ENCODE results near the gene NUP210L. TPM values are rescaled to one million over a fixed set of nuclear protein-coding genes. Genes with fewer than 3 reads are reported as not detected.
A peak's percentile ranks its signal among the peaks of the same experiment; 100 is the strongest.
"Not testable (repeated sequence)": the region's sequence is repeated elsewhere in the genome, so short reads cannot be mapped to it uniquely, and the experiment has no call there.

The NUP210L gene
- total RNA-seq, 1 donor from 2014 or later: under 0.01 TPM

DNA sequence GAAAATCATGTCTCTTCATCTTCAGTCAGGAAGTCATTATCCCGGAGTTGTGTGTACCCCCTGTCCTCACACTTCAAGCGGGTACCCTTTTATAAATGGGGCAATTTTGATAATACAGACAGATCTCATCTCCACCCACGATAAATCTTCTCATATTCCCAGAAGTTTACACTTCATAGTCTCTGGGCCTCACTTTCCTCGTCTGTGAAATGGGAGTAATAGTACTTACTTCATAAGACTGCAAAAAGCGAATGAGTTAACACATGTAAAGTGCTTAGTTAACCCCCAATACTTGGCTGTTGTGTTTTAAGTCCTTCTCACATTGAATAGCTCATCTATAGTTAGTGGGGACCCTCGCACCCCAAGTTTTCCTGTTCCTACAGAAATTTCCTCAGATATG is 820 bp downstream of the NUP210L start:
- no peaks in the 10 kb centered on the region for H3K27me3 ChIP-seq (ENCODE audit: control insufficient read depth in 3 of 3, insufficient read depth in 3 of 3, low read length in 3 of 3)
- no peak overlapping the region for H3K9ac ChIP-seq (ENCODE audit: low read depth in 1 of 3, low read length in 3 of 3)
- H3K27ac ChIP-seq (ENCODE audit: low read depth, low read length): peak overlapping the region; percentile 80
- H3K4me3 ChIP-seq (ENCODE audit: low read length in 3 of 3): no peak overlapping the region
- peaks cover 4 to 9% (median 8%) of the 10 kb centered on the region in 3 donors for H3K4me1 ChIP-seq (ENCODE audit: control insufficient read depth in 3 of 3, insufficient read depth in 3 of 3, low read length in 3 of 3)
- H3K36me3 ChIP-seq (ENCODE audit: control insufficient read depth in 3 of 3, insufficient read depth in 3 of 3, low read length in 3 of 3): peaks cover 0 to 14% (median 0%) of the 10 kb centered on the region in 3 donors
- H3K9me3 ChIP-seq (ENCODE audit: control insufficient read depth in 3 of 3, low read length in 3 of 3): no peaks in the 10 kb centered on the region

DNA sequence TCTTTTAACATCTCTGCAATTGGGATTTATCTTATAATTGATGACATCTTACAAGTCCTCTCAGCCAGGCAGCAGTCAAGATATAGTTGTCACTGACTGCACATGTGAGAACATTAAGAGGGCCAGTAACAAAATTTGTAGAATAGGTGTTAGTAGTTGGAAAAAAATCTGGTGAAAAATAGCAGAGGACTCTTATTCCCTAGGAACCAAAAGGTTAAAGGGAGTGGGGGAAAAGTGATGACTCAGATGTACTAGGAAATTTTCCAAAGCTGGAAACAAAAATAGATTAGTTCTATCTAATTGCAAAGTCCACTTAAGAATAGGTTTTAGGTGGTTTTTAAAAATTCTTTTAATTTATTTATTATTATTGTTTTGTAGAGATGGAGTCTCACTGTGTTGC is 3.6 kb downstream of the NUP210L start:
- Histone ChIP-seq H3K9ac (ENCODE audit: low read depth in 1 of 3, low read length in 3 of 3) (no peak overlapping the region), H3K27ac (ENCODE audit: low read depth, low read length) (no peak overlapping the region), H3K4me1 (ENCODE audit: control insufficient read depth in 3 of 3, insufficient read depth in 3 of 3, low read length in 3 of 3) (peaks cover 4 to 9% (median 8%) of the 10 kb centered on the region in 3 donors), H3K27me3 (ENCODE audit: control insufficient read depth in 3 of 3, insufficient read depth in 3 of 3, low read length in 3 of 3) (no peaks in the 10 kb centered on the region), H3K36me3 (ENCODE audit: control insufficient read depth in 3 of 3, insufficient read depth in 3 of 3, low read length in 3 of 3) (peaks cover 0 to 2% (median 0%) of the 10 kb centered on the region in 3 donors), H3K9me3 (ENCODE audit: control insufficient read depth in 3 of 3, low read length in 3 of 3) (no peaks in the 10 kb centered on the region), H3K4me3 (ENCODE audit: low read length in 3 of 3) (no peak overlapping the region)

DNA sequence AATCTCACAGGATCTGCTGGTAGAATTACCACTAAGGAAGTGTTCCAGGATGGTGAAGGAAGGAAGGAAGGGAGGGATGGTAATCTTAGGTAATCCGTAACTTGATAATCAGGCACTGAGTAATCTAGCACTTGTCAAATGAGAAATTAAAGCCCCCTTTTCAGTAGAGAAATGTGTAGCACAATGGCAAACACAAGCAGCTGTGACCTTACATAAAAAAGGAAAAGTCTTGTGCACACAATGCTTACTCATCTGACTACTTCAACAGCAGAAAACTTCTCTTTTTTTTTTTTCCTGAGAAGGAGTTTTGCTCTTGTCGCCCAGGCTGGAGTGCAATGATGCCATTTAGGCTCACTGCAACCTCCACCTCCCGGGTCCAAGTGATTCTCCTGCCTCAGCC is 6.1 kb downstream of the NUP210L start:
- Histone ChIP-seq H3K36me3 (ENCODE audit: control insufficient read depth in 3 of 3, insufficient read depth in 3 of 3, low read length in 3 of 3) (no peaks in the 10 kb centered on the region), H3K27ac (ENCODE audit: low read depth, low read length) (no peak overlapping the region), H3K4me3 (ENCODE audit: low read length in 3 of 3) (no peak overlapping the region), H3K9ac (ENCODE audit: low read depth in 1 of 3, low read length in 3 of 3) (no peak overlapping the region), H3K9me3 (ENCODE audit: control insufficient read depth in 3 of 3, low read length in 3 of 3) (no peaks in the 10 kb centered on the region), H3K4me1 (ENCODE audit: control insufficient read depth in 3 of 3, insufficient read depth in 3 of 3, low read length in 3 of 3) (no peaks in the 10 kb centered on the region), H3K27me3 (ENCODE audit: control insufficient read depth in 3 of 3, insufficient read depth in 3 of 3, low read length in 3 of 3) (no peaks in the 10 kb centered on the region)

DNA sequence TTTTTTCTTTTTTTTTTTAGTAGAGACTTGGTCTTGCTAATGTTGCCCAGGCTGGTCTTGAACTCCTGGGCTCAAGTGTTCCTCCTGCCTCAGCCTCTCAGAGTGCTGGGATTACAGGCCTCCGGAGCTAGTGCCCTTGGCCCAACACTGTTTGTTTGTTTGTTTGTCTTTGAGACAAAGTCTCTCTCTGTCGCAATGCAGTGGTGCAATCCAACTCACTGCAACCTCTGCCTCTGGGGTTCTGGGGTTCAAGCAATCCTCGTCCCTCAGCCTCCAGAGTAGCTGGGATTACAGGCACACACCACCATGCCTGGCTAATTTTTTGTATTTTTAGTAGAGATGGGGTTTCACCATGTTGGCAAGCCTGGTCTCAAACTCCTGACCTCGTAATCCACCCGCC is 7.4 kb downstream of the NUP210L start:
- not testable (repeated sequence) for H3K36me3 ChIP-seq (ENCODE audit: control insufficient read depth in 3 of 3, insufficient read depth in 3 of 3, low read length in 3 of 3); H3K4me1 ChIP-seq (ENCODE audit: control insufficient read depth in 3 of 3, insufficient read depth in 3 of 3, low read length in 3 of 3); H3K27me3 ChIP-seq (ENCODE audit: control insufficient read depth in 3 of 3, insufficient read depth in 3 of 3, low read length in 3 of 3); H3K27ac ChIP-seq (ENCODE audit: low read depth, low read length); H3K4me3 ChIP-seq (ENCODE audit: low read length in 3 of 3); H3K9ac ChIP-seq (ENCODE audit: low read depth in 1 of 3, low read length in 3 of 3); H3K9me3 ChIP-seq (ENCODE audit: control insufficient read depth in 3 of 3, low read length in 3 of 3)

DNA sequence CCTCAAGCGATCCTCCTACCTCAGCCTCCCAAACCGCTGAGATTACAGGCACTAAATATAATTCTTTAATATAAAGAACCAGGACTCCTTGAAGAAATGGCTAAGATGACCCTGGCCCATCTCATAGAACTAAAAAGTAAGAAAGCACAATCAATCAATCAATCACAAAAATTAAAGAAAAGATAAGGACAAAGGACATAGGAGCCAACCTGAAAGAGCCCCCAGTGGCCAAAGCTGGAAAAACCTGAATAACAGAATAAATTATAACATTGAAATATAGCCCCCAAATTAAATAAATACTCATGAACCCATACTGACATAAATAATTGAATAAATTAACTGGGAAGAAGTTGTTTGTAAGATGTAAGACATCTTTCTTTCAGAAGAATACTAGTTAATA is 8.9 kb downstream of the NUP210L start:
- H3K27me3 ChIP-seq (ENCODE audit: control insufficient read depth in 3 of 3, insufficient read depth in 3 of 3, low read length in 3 of 3): no peaks in the 10 kb centered on the region
- H3K9me3 ChIP-seq (ENCODE audit: control insufficient read depth in 3 of 3, low read length in 3 of 3): no peaks in the 10 kb centered on the region
- H3K4me1 ChIP-seq (ENCODE audit: control insufficient read depth in 3 of 3, insufficient read depth in 3 of 3, low read length in 3 of 3): peaks cover 0 to 4% (median 0%) of the 10 kb centered on the region in 3 donors
- H3K9ac ChIP-seq (ENCODE audit: low read depth in 1 of 3, low read length in 3 of 3): no peak overlapping the region
- H3K27ac ChIP-seq (ENCODE audit: low read depth, low read length): no peak overlapping the region
- no peak overlapping the region for H3K4me3 ChIP-seq (ENCODE audit: low read length in 3 of 3)
- no peaks in the 10 kb centered on the region for H3K36me3 ChIP-seq (ENCODE audit: control insufficient read depth in 3 of 3, insufficient read depth in 3 of 3, low read length in 3 of 3)

DNA sequence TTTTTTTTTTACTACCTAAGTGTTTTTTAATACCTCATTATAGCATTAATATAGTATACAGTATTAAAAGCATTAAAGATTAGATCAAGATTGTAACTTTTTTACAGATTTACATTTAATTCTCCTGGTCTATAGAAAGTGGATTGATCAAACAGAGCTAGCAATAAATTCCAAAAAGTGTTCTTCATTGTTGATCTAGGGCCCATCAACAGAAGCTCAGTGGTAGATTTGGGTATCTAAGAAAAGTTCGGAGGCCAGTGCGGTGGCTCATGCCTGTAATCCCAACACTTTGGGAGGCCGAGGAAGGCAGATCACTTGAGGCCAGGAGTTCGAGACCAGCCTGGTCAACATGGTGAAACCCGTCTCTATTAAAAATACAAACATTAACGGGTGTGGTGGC is 12.5 kb downstream of the NUP210L start:
- Histone ChIP-seq H3K4me1 (ENCODE audit: control insufficient read depth in 3 of 3, insufficient read depth in 3 of 3, low read length in 3 of 3) (peaks cover 0 to 5% (median 2%) of the 10 kb centered on the region in 3 donors), H3K27me3 (ENCODE audit: control insufficient read depth in 3 of 3, insufficient read depth in 3 of 3, low read length in 3 of 3) (no peaks in the 10 kb centered on the region), H3K9ac (ENCODE audit: low read depth in 1 of 3, low read length in 3 of 3) (no peak overlapping the region), H3K9me3 (ENCODE audit: control insufficient read depth in 3 of 3, low read length in 3 of 3) (no peaks in the 10 kb centered on the region), H3K27ac (ENCODE audit: low read depth, low read length) (no peak overlapping the region), H3K36me3 (ENCODE audit: control insufficient read depth in 3 of 3, insufficient read depth in 3 of 3, low read length in 3 of 3) (no peaks in the 10 kb centered on the region), H3K4me3 (ENCODE audit: low read length in 3 of 3) (no peak overlapping the region)

DNA sequence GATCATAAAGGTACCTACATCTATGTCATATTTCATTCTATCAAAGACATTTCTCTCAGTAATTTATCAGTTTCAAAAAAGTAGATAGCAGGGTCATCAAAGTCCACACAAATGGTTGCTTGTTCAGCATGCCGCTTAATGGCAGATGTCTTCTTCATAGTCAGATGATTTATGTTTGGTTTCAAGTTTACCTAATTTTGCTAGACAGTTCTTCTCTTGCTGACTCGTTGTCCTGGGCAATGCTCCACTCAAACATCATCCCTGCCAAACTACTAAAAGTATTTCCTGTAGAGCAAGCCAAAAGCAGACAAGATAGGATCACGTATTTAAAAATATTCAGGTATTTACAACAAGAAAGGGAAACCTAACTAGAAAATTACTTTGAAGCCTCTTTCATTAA is 13.6 kb downstream of the NUP210L start:
- H3K27me3 ChIP-seq (ENCODE audit: control insufficient read depth in 3 of 3, insufficient read depth in 3 of 3, low read length in 3 of 3): no peaks in the 10 kb centered on the region
- no peaks in the 10 kb centered on the region for H3K9me3 ChIP-seq (ENCODE audit: control insufficient read depth in 3 of 3, low read length in 3 of 3)
- peak overlapping the region in 1 of 3 donors; percentile 9 for H3K4me3 ChIP-seq (ENCODE audit: low read length in 3 of 3)
- H3K27ac ChIP-seq (ENCODE audit: low read depth, low read length): no peak overlapping the region
- H3K4me1 ChIP-seq (ENCODE audit: control insufficient read depth in 3 of 3, insufficient read depth in 3 of 3, low read length in 3 of 3): peaks cover 0 to 5% (median 2%) of the 10 kb centered on the region in 3 donors
- H3K9ac ChIP-seq (ENCODE audit: low read depth in 1 of 3, low read length in 3 of 3): no peak overlapping the region
- H3K36me3 ChIP-seq (ENCODE audit: control insufficient read depth in 3 of 3, insufficient read depth in 3 of 3, low read length in 3 of 3): no peaks in the 10 kb centered on the region

DNA sequence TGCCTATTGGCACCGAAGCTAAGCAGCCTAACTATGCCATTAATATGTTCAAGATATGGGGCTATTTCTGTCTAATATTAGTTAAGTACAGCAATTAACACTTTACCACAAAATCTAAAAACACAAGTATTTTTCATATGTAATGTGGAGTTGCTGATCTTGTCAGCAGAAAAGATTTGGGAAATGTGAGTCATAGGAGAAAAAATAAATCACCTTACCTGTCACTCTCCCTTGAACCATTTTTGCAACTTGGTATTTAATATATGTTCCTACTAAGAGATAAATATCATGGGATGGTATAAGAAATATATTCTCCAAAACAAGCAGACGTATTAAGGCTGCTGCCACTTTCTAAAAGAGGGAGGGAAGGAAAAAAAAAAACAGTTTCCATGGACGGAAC is 17.0 kb downstream of the NUP210L start:
- Histone ChIP-seq H3K9me3 (ENCODE audit: control insufficient read depth in 3 of 3, low read length in 3 of 3) (no peaks in the 10 kb centered on the region), H3K27ac (ENCODE audit: low read depth, low read length) (no peak overlapping the region), H3K4me3 (ENCODE audit: low read length in 3 of 3) (no peak overlapping the region), H3K36me3 (ENCODE audit: control insufficient read depth in 3 of 3, insufficient read depth in 3 of 3, low read length in 3 of 3) (no peaks in the 10 kb centered on the region), H3K9ac (ENCODE audit: low read depth in 1 of 3, low read length in 3 of 3) (no peak overlapping the region), H3K4me1 (ENCODE audit: control insufficient read depth in 3 of 3, insufficient read depth in 3 of 3, low read length in 3 of 3) (peaks cover 0 to 5% (median 2%) of the 10 kb centered on the region in 3 donors), H3K27me3 (ENCODE audit: control insufficient read depth in 3 of 3, insufficient read depth in 3 of 3, low read length in 3 of 3) (no peaks in the 10 kb centered on the region)

DNA sequence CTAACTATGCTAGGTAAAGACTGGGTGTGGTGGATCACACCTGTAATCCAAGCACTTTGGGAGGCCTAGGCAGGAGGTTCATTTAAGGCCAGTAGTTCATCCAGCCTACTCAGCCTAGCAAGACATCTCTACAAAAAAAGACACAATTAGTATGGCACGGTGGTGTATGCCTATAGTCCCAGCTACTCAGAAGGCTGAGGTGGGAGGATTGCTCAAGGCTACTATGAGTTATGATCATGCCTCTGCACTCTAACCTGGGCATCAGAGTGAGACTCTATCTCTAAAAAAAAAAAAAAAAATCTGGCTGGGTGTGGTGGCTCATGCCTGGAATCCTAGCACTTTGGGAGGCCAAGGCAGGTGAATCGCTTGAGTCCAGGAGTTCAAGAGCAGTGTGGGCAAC is 21.6 kb downstream of the NUP210L start:
- Histone ChIP-seq H3K36me3 (ENCODE audit: control insufficient read depth in 3 of 3, insufficient read depth in 3 of 3, low read length in 3 of 3) (no peaks in the 10 kb centered on the region), H3K9ac (ENCODE audit: low read depth in 1 of 3, low read length in 3 of 3) (no peak overlapping the region), H3K27ac (ENCODE audit: low read depth, low read length) (no peak overlapping the region), H3K27me3 (ENCODE audit: control insufficient read depth in 3 of 3, insufficient read depth in 3 of 3, low read length in 3 of 3) (no peaks in the 10 kb centered on the region), H3K9me3 (ENCODE audit: control insufficient read depth in 3 of 3, low read length in 3 of 3) (no peaks in the 10 kb centered on the region), H3K4me1 (ENCODE audit: control insufficient read depth in 3 of 3, insufficient read depth in 3 of 3, low read length in 3 of 3) (no peaks in the 10 kb centered on the region), H3K4me3 (ENCODE audit: low read length in 3 of 3) (no peak overlapping the region)

DNA sequence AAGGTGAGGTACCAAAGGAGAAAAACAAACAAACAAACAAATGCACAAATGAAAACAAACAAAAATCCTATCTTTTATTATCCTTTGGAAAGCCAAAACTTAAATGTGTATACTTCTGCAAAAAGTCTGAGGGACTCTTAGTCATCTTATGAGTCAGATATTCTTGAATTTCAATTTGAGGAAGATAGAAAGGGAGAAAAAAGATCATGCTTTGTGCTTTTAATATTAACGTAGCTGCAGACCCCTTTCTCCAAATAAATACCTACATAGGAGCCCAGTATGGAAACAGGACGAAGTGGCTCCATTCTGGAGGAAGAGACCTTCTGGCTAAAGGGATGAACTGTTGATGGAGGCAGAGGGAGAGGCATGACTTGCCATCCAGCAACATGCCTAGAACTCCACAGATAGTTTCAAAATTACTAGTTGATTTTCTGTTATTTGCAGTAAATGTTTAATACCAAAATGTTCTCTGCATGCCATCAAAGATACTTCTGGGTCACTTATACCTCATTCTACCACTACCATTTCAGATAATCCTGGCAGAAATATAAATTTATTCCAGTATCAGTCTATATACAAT is 25.4 kb downstream of the NUP210L start:
- no peak overlapping the region for H3K27ac ChIP-seq (ENCODE audit: low read depth, low read length)
- H3K4me3 ChIP-seq (ENCODE audit: low read length in 3 of 3): no peak overlapping the region
- H3K9me3 ChIP-seq (ENCODE audit: control insufficient read depth in 3 of 3, low read length in 3 of 3): no peaks in the 10 kb centered on the region
- no peaks in the 10 kb centered on the region for H3K4me1 ChIP-seq (ENCODE audit: control insufficient read depth in 3 of 3, insufficient read depth in 3 of 3, low read length in 3 of 3)
- H3K36me3 ChIP-seq (ENCODE audit: control insufficient read depth in 3 of 3, insufficient read depth in 3 of 3, low read length in 3 of 3): no peaks in the 10 kb centered on the region
- no peak overlapping the region for H3K9ac ChIP-seq (ENCODE audit: low read depth in 1 of 3, low read length in 3 of 3)
- H3K27me3 ChIP-seq (ENCODE audit: control insufficient read depth in 3 of 3, insufficient read depth in 3 of 3, low read length in 3 of 3): no peaks in the 10 kb centered on the region
